OCI-M2 (cell line): ENCODE data around the gene MDM4.
"Not testable (repeated sequence)": the region's sequence is repeated elsewhere in the genome, so short reads cannot be mapped to it uniquely, and the experiment has no call there.

Source experiments
- DNase-seq: peaks from one replicate; lab custom pipeline; 2025; ENCODE audit not compliant: unreplicated experiment; lab: John Stamatoyannopoulos, UW

MDM4 gene

GRCh38 chr1:204513117-204513716, 3.0 kb upstream of the MDM4 start:
- DNase-seq: no peak

DNA sequence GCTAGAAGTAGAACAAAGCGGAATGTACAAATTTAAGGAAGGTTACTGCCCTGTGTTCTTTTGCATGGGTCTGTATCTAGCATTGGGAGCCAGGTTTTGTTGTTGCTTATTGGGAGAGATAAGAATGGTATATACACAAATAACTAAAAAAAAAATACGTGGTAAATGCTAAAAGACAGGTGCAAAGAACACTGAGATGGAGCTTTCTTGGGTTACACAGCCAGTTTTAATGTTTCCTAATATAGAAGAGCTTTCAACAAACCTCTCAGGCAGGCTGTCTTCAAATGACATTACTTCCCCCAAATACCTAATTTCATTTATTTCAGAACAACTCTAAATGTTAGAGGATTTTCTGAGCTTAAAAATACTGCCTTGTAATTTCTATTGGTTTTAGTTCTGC, 1.4 kb upstream of the MDM4 start:
- no peak for DNase-seq

DNA sequence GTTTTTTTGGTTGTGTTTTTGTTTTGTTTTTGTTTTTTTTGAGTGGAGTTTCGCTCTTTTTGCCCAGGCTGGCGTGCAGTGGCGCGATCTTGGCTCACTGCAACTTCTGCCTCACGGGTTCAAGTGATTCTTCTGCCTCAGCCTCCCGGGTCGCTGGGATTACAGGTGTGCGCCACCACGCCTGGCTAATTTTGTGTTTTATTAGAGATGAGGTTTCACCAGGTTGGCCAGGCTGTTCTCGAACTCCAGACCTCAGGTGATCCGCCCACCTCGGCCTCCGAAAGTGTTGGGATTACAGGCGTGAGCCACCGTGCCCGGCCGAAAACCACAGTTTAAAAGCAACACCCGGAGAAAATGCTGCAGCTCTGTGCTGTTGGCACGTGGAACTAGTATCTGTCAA, 1.2 kb downstream of the MDM4 start:
- DNase-seq: not testable (repeated sequence)

DNA sequence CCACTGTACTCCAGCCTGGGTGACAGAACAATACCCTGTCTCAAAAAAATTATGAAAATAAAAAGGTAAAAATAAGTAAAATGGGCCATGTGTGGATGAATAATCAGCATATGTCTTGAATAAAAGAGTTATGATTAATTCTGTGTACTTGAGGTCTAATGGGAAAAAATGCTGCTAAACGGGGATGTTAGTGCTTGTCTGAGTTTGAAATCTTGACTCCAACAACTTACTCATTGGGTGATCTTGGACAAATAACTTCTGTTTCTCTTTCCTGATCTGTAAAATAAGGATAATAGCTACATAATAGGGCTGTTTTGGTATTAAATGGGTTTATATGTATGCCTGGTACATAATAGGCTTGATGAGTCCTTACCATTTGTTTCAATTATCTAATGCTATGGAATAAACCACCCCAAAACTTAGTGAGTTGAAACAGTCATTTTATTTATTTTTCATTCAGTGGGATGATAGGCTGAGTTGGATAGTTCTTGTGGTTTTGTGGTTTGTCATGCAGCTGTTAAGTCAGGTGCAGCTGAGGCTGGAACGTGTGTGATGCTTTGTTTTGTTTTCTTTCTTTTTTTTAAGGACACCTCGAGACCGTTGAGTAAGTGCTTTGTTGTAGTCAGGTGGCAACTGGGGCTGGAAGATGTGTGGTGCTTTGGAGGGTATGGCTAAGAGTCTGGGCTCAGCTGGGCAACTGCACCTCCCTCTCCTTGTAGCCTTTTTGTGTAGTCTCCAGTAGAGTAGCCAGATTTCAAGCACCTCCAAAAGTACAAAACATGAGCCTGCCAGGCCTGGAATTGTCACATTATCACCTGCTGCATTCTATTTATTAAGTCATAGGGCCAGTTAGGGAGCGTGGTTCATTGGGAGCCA, 4.9 kb downstream of the MDM4 start:
- no peak for DNase-seq

DNA sequence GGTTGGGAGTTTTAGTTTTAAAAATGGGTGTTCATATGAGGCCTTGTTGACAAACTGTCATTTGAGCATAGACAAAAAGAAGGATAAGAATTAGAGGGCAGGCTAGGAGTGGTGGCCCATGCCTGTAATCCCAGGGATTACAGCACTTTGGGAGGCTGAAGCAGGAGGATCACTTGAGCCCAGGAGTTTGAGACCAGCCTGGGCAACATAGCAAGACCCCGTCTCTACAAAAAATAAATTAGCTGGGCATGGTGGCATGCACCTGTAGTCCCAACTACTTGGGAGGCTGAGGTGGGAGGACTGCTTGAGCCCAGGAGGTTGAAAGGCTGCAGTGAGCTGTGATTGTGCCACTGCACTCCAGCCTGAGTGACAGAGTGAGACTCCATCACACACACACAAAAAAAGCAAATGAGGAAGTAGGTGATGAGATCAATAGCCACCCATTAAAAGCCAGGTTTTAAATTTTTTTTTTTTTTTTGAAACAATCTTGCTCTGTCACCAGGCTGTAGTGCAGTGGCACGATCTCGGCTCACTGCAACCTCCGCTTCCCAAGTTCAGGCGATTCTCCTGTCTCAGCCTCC, 5.8 kb downstream of the MDM4 start:
- not testable (repeated sequence) for DNase-seq

- DNase-seq: no peak
Measured at GRCh38 chr1:204523605-204524215, 7.5 kb downstream of the MDM4 start.

DNA sequence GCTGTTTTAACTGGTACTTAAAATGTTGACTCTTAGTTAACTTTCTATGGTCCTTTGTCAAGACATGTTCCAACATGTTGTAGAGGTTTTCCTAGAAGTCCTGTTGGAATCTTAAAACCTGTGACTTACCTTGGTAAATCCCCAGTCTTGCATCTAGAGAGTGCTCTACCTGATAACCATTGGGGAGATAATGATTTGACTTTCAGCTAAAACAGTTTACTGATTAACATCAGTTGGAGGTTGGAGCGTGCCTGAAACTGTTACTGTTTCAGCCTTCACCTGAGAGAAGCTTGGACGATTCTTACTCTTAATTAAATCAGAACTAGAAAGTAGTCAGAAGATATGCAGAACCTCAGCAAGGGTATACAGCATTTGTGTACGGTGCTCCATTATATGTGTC, 8.8 kb downstream of the MDM4 start:
- DNase-seq: no peak

DNA sequence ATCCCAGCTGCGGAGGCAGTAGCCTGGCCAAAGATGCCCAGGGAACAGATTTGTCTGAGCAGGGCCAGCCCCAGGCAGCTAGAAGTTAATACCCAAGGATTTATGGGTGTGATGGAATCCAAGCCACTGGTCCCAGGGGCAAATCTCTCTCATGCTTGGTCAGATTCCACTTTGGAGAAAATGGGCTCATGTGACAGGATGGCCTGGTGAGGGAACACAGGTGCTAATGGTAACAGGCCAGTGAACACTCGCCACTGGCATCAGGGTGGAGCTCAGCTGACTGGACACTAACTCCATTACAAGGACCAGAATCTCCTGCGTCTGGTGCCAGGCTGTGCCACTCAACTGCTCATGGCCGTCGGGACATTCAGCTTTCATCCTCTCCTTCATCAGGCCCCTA, 12.0 kb downstream of the MDM4 start:
- DNase-seq: no peak

GRCh38 chr1:204528677-204529076, 12.5 kb downstream of the MDM4 start:
- DNase-seq: no peak

DNA sequence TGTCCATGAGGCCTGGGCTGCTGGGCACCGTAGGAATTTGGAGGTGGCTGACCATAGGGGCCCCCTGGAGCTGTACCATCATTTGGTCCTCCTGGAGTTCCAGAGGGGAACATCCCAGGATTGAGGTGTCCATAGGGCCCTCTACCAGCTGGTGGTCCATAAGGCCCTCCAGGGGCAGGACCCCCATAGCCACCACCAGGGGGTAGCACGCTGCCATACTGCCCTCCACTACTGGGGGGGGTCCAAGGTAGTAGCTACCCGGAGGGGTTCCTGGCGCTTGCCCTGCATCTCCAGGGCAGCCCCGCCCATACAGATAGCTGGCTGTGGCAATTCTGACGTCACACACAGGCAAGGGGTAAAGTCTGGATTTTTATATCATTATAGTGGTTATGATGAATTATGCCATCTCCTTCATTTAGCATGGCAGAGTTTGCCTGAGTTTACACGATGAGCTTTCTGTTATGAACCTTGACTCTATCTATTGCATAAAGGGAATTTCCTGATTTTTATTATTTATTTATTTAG, 13.2 kb downstream of the MDM4 start:
- no peak for DNase-seq

DNA sequence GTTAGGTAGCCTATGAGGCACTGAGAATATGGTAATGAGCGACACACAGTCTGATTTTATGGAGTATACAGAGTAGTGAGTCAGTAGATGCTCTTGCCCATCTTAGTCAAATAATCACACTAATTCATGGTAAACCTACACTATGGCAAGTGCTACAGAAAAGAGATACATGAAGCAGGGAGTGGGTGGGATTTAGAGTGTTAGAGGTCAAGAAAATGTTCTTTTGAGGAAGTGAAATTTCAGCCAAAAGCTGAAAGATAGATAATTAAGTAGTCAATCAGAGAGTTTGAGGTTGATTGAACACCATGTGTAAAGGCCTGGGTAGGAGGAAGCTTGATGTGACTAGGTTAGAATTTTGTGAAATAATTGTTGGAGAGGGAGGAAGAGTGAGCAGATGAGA, 14.7 kb downstream of the MDM4 start:
- no peak for DNase-seq

DNA sequence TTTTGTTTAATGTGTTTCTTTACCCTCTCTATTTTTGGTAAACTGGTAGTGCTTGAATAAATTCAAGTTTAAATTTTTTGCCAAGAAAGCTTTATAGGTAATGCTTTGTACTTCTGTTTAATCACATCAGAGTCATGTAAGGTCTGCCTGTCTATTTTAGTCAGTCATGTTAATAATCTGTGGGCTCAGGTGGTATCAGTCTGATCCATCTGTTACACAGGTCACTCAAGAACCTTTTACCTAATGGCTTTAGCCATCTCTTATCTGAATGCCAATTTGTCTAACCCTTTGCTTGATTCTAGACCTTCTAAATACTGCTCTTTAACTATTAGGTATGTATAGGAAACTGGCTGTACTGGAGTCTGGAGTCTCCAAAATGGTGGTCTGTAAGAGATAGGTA, 16.6 kb downstream of the MDM4 start:
- no peak for DNase-seq

DNA sequence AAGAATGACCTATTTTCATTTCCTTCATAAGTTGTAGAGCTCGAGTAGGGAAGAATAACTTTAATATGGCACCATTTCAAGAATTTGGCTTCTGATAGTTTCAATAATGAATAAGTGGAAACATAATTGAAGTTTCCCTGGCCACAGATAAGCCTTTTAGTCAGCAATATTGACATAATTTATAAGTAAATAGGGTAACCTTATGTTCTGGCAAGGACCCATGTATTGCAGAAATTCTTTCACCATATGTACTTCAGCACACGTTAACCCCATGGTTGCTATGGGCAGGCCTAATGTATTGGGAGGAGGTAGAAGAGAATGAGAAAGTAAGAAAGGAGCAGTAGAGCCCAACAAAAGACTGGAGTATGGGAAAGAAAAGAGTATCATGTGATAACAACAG, 25.4 kb downstream of the MDM4 start:
- no peak for DNase-seq

- DNase-seq: no peak
Measured at GRCh38 chr1:204544321-204544720, 28.1 kb downstream of the MDM4 start.

- no peak for DNase-seq
Measured at GRCh38 chr1:204545202-204545601, 29.0 kb downstream of the MDM4 start.

DNA sequence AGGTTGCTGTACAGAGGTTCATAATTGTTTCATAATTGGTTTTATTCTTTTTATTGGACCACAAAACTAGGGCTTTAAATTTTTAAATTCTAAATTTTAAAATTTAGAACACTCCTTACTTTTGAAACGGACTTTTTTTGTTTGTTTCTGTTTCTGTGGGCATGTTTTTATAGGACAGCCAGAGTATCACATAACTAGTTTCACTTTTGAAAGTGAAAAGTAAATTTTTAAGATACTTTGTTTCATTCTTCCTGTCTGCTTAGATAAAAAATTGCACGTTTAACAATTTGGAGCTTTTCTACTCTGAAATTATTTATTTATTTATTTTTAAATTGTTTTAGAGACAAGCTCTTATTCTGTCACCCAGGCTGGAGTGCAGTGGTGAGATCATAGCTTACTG, 29.7 kb downstream of the MDM4 start:
- no peak for DNase-seq

GRCh38 chr1:204548265-204548664, 32.1 kb downstream of the MDM4 start:
- no peak for DNase-seq

DNA sequence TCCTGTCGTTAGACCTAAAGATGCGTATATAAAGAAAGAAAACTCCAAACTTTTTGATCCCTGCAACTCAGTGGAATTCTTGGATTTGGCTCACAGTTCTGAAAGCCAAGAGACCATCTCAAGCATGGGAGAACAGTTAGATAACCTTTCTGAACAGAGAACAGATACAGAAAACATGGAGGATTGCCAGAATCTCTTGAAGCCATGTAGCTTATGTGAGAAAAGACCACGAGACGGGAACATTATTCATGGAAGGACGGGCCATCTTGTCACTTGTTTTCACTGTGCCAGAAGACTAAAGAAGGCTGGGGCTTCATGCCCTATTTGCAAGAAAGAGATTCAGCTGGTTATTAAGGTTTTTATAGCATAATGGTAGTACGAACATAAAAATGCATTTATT, 33.1 kb downstream of the MDM4 start:
- DNase-seq: no peak

DNA sequence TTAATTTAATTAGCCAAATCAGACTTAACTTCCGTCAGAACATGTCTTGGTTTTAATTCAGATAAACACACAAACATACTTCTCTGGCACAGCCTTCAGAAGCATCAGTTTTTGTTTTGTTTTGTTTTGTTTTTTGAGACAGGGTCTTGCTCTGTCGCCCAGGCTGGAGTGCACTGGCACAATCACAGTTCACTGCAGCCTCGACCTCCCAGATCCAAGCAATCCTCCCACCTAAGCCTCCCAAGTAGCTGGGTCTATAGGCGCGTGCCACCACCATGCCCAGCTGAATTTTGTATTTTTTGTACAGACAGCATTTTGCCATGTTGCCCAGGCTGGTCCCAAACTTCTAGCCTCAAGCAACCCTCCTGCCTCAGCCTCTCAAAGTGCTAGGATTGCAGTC, 34.7 kb downstream of the MDM4 start:
- no peak for DNase-seq

GRCh38 chr1:204556458-204557052, 40.3 kb downstream of the MDM4 start:
- no peak for DNase-seq

GRCh38 chr1:204558467-204558866, 42.3 kb downstream of the MDM4 start:
- no peak for DNase-seq
